ENCODE data around the gene C1QTNF1.

Gene C1QTNF1

GRCh38 chr17:79054200-79054960 is 30.4 kb downstream of the C1QTNF1 start:
- H3K9me3 ChIP-seq (ENCODE audit: control insufficient read depth, insufficient read depth, low read length), result 0 out of 2 replicates have a peak, but pooled peaks cover 3% of the 10 kb centered on the region
- no peak overlapping the region for H3K4me3 ChIP-seq (ENCODE audit: low read depth, low read length)
- no peaks in the 10 kb centered on the region for H3K4me1 ChIP-seq (ENCODE audit: control insufficient read depth, insufficient read depth, low read length)

GRCh38 chr17:79055197-79055596 is 31.2 kb downstream of the C1QTNF1 start:
- no peak overlapping the region for H3K9ac ChIP-seq (ENCODE audit: low read depth, low read length)
- no peak overlapping the region for H3K4me3 ChIP-seq (ENCODE audit: low read depth, low read length)
- no peaks in the 10 kb centered on the region for H3K4me1 ChIP-seq (ENCODE audit: control insufficient read depth, insufficient read depth, low read length)
- 0 out of 2 replicates have a peak, but pooled peaks cover 3% of the 10 kb centered on the region for H3K9me3 ChIP-seq (ENCODE audit: control insufficient read depth, insufficient read depth, low read length)
- no peaks in the 10 kb centered on the region for H3K36me3 ChIP-seq (ENCODE audit: control insufficient read depth, insufficient read depth, low read length)
- no peaks in the 10 kb centered on the region for H3K27me3 ChIP-seq (ENCODE audit: control insufficient read depth, insufficient read depth, low read length)
- H3K27ac ChIP-seq (ENCODE audit: low read depth, low read length), result no peak overlapping the region

More at GRCh38 chr17:79054200-79054960, 30.4 kb downstream of the C1QTNF1 start:
- no peaks in the 10 kb centered on the region for H3K27me3 ChIP-seq (ENCODE audit: control insufficient read depth, insufficient read depth, low read length)
- no peaks in the 10 kb centered on the region for H3K36me3 ChIP-seq (ENCODE audit: control insufficient read depth, insufficient read depth, low read length)
- no peak overlapping the region for H3K9ac ChIP-seq (ENCODE audit: low read depth, low read length)
- H3K27ac ChIP-seq (ENCODE audit: low read depth, low read length), result no peak overlapping the region

GRCh38 chr17:79057737-79058385 is 33.9 kb downstream of the C1QTNF1 start:
- no peak overlapping the region for H3K4me3 ChIP-seq (ENCODE audit: low read depth, low read length)
- no peaks in the 10 kb centered on the region for H3K27me3 ChIP-seq (ENCODE audit: control insufficient read depth, insufficient read depth, low read length)
- 0 out of 2 replicates have a peak, but pooled peaks cover 3% of the 10 kb centered on the region for H3K9me3 ChIP-seq (ENCODE audit: control insufficient read depth, insufficient read depth, low read length)
- H3K36me3 ChIP-seq (ENCODE audit: control insufficient read depth, insufficient read depth, low read length), result no peaks in the 10 kb centered on the region
- H3K4me1 ChIP-seq (ENCODE audit: control insufficient read depth, insufficient read depth, low read length), result no peaks in the 10 kb centered on the region
- H3K27ac ChIP-seq (ENCODE audit: low read depth, low read length), result no peak overlapping the region
- no peak overlapping the region for H3K9ac ChIP-seq (ENCODE audit: low read depth, low read length)

- Histone ChIP-seq H3K4me3 (ENCODE audit: low read depth, low read length) (no peak overlapping the region), H3K4me1 (ENCODE audit: control insufficient read depth, insufficient read depth, low read length) (no peaks in the 10 kb centered on the region), H3K27ac (ENCODE audit: low read depth, low read length) (no peak overlapping the region), H3K9ac (ENCODE audit: low read depth, low read length) (no peak overlapping the region), H3K36me3 (ENCODE audit: control insufficient read depth, insufficient read depth, low read length) (no peaks in the 10 kb centered on the region), H3K9me3 (ENCODE audit: control insufficient read depth, insufficient read depth, low read length) (no peaks in the 10 kb centered on the region), H3K27me3 (ENCODE audit: control insufficient read depth, insufficient read depth, low read length) (no peaks in the 10 kb centered on the region)
Observed at GRCh38 chr17:79062691-79063090, 38.7 kb downstream of the C1QTNF1 start.

- Histone ChIP-seq H3K9ac (ENCODE audit: low read depth, low read length) (no peak overlapping the region), H3K4me3 (ENCODE audit: low read depth, low read length) (no peak overlapping the region), H3K4me1 (ENCODE audit: control insufficient read depth, insufficient read depth, low read length) (no peaks in the 10 kb centered on the region), H3K36me3 (ENCODE audit: control insufficient read depth, insufficient read depth, low read length) (no peaks in the 10 kb centered on the region), H3K9me3 (ENCODE audit: control insufficient read depth, insufficient read depth, low read length) (no peaks in the 10 kb centered on the region), H3K27me3 (ENCODE audit: control insufficient read depth, insufficient read depth, low read length) (no peaks in the 10 kb centered on the region), H3K27ac (ENCODE audit: low read depth, low read length) (no peak overlapping the region)
Observed at GRCh38 chr17:79064026-79064425, 40.1 kb downstream of the C1QTNF1 start.

- no peak overlapping the region for H3K27ac ChIP-seq (ENCODE audit: low read depth, low read length)
- H3K9ac ChIP-seq (ENCODE audit: low read depth, low read length), result no peak overlapping the region
- no peak overlapping the region for H3K4me3 ChIP-seq (ENCODE audit: low read depth, low read length)
- no peaks in the 10 kb centered on the region for H3K36me3 ChIP-seq (ENCODE audit: control insufficient read depth, insufficient read depth, low read length)
- H3K27me3 ChIP-seq (ENCODE audit: control insufficient read depth, insufficient read depth, low read length), result no peaks in the 10 kb centered on the region
- H3K9me3 ChIP-seq (ENCODE audit: control insufficient read depth, insufficient read depth, low read length), result no peaks in the 10 kb centered on the region
- H3K4me1 ChIP-seq (ENCODE audit: control insufficient read depth, insufficient read depth, low read length), result no peaks in the 10 kb centered on the region
Observed at GRCh38 chr17:79065105-79065670, 41.2 kb downstream of the C1QTNF1 start.

GRCh38 chr17:79066963-79067362 is 43.0 kb downstream of the C1QTNF1 start:
- H3K9ac ChIP-seq (ENCODE audit: low read depth, low read length), result no peak overlapping the region
- no peak overlapping the region for H3K4me3 ChIP-seq (ENCODE audit: low read depth, low read length)
- no peaks in the 10 kb centered on the region for H3K36me3 ChIP-seq (ENCODE audit: control insufficient read depth, insufficient read depth, low read length)
- no peaks in the 10 kb centered on the region for H3K27me3 ChIP-seq (ENCODE audit: control insufficient read depth, insufficient read depth, low read length)
- no peaks in the 10 kb centered on the region for H3K4me1 ChIP-seq (ENCODE audit: control insufficient read depth, insufficient read depth, low read length)
- no peaks in the 10 kb centered on the region for H3K9me3 ChIP-seq (ENCODE audit: control insufficient read depth, insufficient read depth, low read length)
- H3K27ac ChIP-seq (ENCODE audit: low read depth, low read length), result no peak overlapping the region

GRCh38 chr17:79070266-79070880 is 46.4 kb downstream of the C1QTNF1 start:
- no peak overlapping the region for H3K9ac ChIP-seq (ENCODE audit: low read depth, low read length)
- no peaks in the 10 kb centered on the region; the same call in 1 of the 2 replicates for H3K27me3 ChIP-seq (ENCODE audit: control insufficient read depth, insufficient read depth, low read length)
- no peaks in the 10 kb centered on the region for H3K9me3 ChIP-seq (ENCODE audit: control insufficient read depth, insufficient read depth, low read length)
- H3K36me3 ChIP-seq (ENCODE audit: control insufficient read depth, insufficient read depth, low read length), result no peaks in the 10 kb centered on the region
- H3K4me1 ChIP-seq (ENCODE audit: control insufficient read depth, insufficient read depth, low read length), result 0 out of 2 replicates have a peak, but pooled peaks cover 1% of the 10 kb centered on the region
- H3K27ac ChIP-seq (ENCODE audit: low read depth, low read length), result no peak overlapping the region
- H3K4me3 ChIP-seq (ENCODE audit: low read depth, low read length), result no peak overlapping the region

- Histone ChIP-seq H3K27me3 (ENCODE audit: control insufficient read depth, insufficient read depth, low read length) (no peaks in the 10 kb centered on the region; the same call in 1 of the 2 replicates), H3K9me3 (ENCODE audit: control insufficient read depth, insufficient read depth, low read length) (no peaks in the 10 kb centered on the region), H3K4me1 (ENCODE audit: control insufficient read depth, insufficient read depth, low read length) (0 out of 2 replicates have a peak, but pooled peaks cover 3% of the 10 kb centered on the region), H3K4me3 (ENCODE audit: low read depth, low read length) (no peak overlapping the region), H3K36me3 (ENCODE audit: control insufficient read depth, insufficient read depth, low read length) (no peaks in the 10 kb centered on the region), H3K27ac (ENCODE audit: low read depth, low read length) (no peak overlapping the region), H3K9ac (ENCODE audit: low read depth, low read length) (no peak overlapping the region)
Observed at GRCh38 chr17:79071161-79071740, 47.3 kb downstream of the C1QTNF1 start.

GRCh38 chr17:79072544-79072943 is 48.6 kb downstream of the C1QTNF1 start:
- no peaks in the 10 kb centered on the region for H3K9me3 ChIP-seq (ENCODE audit: control insufficient read depth, insufficient read depth, low read length)
- H3K4me1 ChIP-seq (ENCODE audit: control insufficient read depth, insufficient read depth, low read length), result 0 out of 2 replicates have a peak, but pooled peaks cover 3% of the 10 kb centered on the region
- no peak overlapping the region for H3K9ac ChIP-seq (ENCODE audit: low read depth, low read length)
- no peak overlapping the region for H3K27ac ChIP-seq (ENCODE audit: low read depth, low read length)
- H3K4me3 ChIP-seq (ENCODE audit: low read depth, low read length), result no peak overlapping the region
- no peaks in the 10 kb centered on the region; the same call in none of the 2 replicates for H3K36me3 ChIP-seq (ENCODE audit: control insufficient read depth, insufficient read depth, low read length)
- H3K27me3 ChIP-seq (ENCODE audit: control insufficient read depth, insufficient read depth, low read length), result no peaks in the 10 kb centered on the region; the same call in 1 of the 2 replicates

All from HUES48 (cell line).